ENCODE results near the gene GABRA5.
A peak's percentile ranks its signal among the peaks of the same experiment; 100 is the strongest.

The GABRA5 gene

GRCh38 chr15:26864664-26865191 is 2.1 kb upstream of the GABRA5 start:
- no peak overlapping the region for H3K9ac ChIP-seq (ENCODE audit: low read length)
- no peak overlapping the region for H3K4ac ChIP-seq (ENCODE audit: low read depth in 1 of 2, low read length in 2 of 2)
- H4K8ac ChIP-seq (ENCODE audit: low read length), result no peak overlapping the region
- no peak overlapping the region for H3K23ac ChIP-seq (ENCODE audit: low read length in 2 of 2)
- H3K4me3 ChIP-seq (ENCODE audit: insufficient read depth in 1 of 2, low read depth in 1 of 2, low read length in 2 of 2), result no peak overlapping the region
- peak overlapping the region; percentile 55 for H4K91ac ChIP-seq (ENCODE audit: low read length)
- no peak overlapping the region for H2BK120ac ChIP-seq (ENCODE audit: low read depth, low read length)
- H3K27ac ChIP-seq (ENCODE audit: low read length, poor library complexity, severe bottlenecking), result no peak overlapping the region
- H3K4me1 ChIP-seq (ENCODE audit: control insufficient read depth, insufficient read depth, low read depth, low read length), result peaks cover 11% of the 10 kb centered on the region
- WGBS, result 25% methylated on average over 4 of the region's 8 CpGs
- no peaks in the 10 kb centered on the region for H3K79me1 ChIP-seq (replicated peaks; ENCODE audit: low read length, poor library complexity, severe bottlenecking)
- H3K36me3 ChIP-seq (ENCODE audit: control insufficient read depth in 1 of 2, insufficient read depth in 2 of 2, low read depth in 1 of 2, low read length in 2 of 2), result no peaks in the 10 kb centered on the region
- H3K9me3 ChIP-seq (ENCODE audit: control insufficient read depth, low read length), result peaks cover 3% of the 10 kb centered on the region
- DNase-seq, result peak; percentile 12
- no peak overlapping the region for H3K4me2 ChIP-seq (ENCODE audit: low read length, poor library complexity, severe bottlenecking)
- no peak overlapping the region for H2BK5ac ChIP-seq (ENCODE audit: low read depth, low read length, poor library complexity, severe bottlenecking)
- H2AK5ac ChIP-seq (ENCODE audit: low read length, severe bottlenecking), result no peak overlapping the region
- H3K27me3 ChIP-seq (ENCODE audit: control insufficient read depth in 1 of 2, insufficient read depth in 1 of 2, low read length in 2 of 2), result peaks cover 27 to 44% of the 10 kb centered on the region in 2 experiments
- no peak overlapping the region for H3K18ac ChIP-seq (ENCODE audit: low read depth in 1 of 2, low read length in 2 of 2)
- H3K14ac ChIP-seq (ENCODE audit: low read length in 2 of 2), result no peak overlapping the region
- no peak overlapping the region for H2AFZ ChIP-seq (ENCODE audit: low read depth, low read length)
- no peak overlapping the region for H2BK15ac ChIP-seq (ENCODE audit: low read depth, poor library complexity, severe bottlenecking)
- H2BK12ac ChIP-seq (ENCODE audit: low read length in 2 of 2), result no peak overlapping the region

DNA sequence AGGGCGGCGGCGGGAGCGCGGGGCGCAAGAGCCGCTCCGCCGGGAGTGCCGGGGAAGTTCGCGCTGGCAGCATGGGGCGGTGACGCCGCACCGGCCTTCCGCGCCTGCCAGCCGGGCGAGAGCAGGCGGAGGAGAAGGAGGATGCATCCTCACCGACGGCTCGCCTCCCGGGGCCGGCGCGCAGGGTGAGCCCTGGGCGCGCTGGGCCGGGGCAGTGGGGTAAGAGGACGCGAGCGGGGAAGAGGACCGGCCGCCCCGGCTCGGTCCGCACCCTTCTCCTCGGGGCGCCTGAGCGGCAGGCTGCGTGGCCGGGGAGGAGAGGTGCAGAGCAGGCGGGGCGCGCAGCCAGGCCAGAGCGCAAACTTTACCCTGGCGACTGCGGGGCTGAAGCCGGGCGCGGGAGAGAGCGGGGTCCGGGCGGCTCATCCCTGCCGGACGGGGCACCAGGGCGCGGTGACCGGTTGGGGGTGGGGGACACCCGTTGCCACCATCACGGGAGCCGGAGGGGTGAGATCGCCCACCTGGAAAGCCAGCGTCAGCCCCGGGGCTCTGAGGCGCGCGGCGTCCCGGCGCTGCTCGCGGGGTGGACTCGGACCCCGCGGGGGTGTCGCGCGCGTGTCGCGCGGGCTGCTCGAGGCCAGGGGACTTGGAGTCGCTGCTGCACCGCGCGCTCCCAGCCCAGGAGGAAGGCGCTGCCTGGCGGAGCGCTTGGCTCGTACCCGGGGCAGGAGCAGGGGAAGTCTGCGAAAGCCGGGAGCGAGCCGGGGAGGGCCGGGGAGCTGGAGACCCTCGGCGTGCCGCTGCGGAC is 542 bp downstream of the GABRA5 start:
- no peak overlapping the region for H3K4ac ChIP-seq (ENCODE audit: low read depth in 1 of 2, low read length in 2 of 2)
- H4K8ac ChIP-seq (ENCODE audit: low read length), result no peak overlapping the region
- no peaks in the 10 kb centered on the region for H3K9me3 ChIP-seq (ENCODE audit: control insufficient read depth, low read length)
- H2BK15ac ChIP-seq (ENCODE audit: low read depth, poor library complexity, severe bottlenecking), result no peak overlapping the region
- H3K4me3 ChIP-seq (ENCODE audit: insufficient read depth in 1 of 2, low read depth in 1 of 2, low read length in 2 of 2), result no peak overlapping the region
- H3K4me2 ChIP-seq (ENCODE audit: low read length, poor library complexity, severe bottlenecking), result peak overlapping the region; percentile 52
- no peak overlapping the region for H2BK120ac ChIP-seq (ENCODE audit: low read depth, low read length)
- no peak for DNase-seq
- no peaks in the 10 kb centered on the region for H3K79me1 ChIP-seq (replicated peaks; ENCODE audit: low read length, poor library complexity, severe bottlenecking)
- H3K14ac ChIP-seq (ENCODE audit: low read length in 2 of 2), result no peak overlapping the region
- WGBS, result 3% methylated on average over 96 of the region's 104 CpGs
- H3K9ac ChIP-seq (ENCODE audit: low read length), result no peak overlapping the region
- no peak overlapping the region for H2AFZ ChIP-seq (ENCODE audit: low read depth, low read length)
- peaks cover 13% of the 10 kb centered on the region for H3K4me1 ChIP-seq (ENCODE audit: control insufficient read depth, insufficient read depth, low read depth, low read length)
- no peak overlapping the region for H2BK12ac ChIP-seq (ENCODE audit: low read length in 2 of 2)
- no peak overlapping the region for H2AK5ac ChIP-seq (ENCODE audit: low read length, severe bottlenecking)
- H3K27me3 ChIP-seq (ENCODE audit: control insufficient read depth in 1 of 2, insufficient read depth in 1 of 2, low read length in 2 of 2), result peaks cover 28 to 60% of the 10 kb centered on the region in 2 experiments
- no peak overlapping the region for H2BK5ac ChIP-seq (ENCODE audit: low read depth, low read length, poor library complexity, severe bottlenecking)
- no peak overlapping the region for H3K27ac ChIP-seq (ENCODE audit: low read length, poor library complexity, severe bottlenecking)
- H4K91ac ChIP-seq (ENCODE audit: low read length), result no peak overlapping the region
- H3K23ac ChIP-seq (ENCODE audit: low read length in 2 of 2), result no peak overlapping the region
- no peaks in the 10 kb centered on the region for H3K36me3 ChIP-seq (ENCODE audit: control insufficient read depth in 1 of 2, insufficient read depth in 2 of 2, low read depth in 1 of 2, low read length in 2 of 2)
- no peak overlapping the region for H3K18ac ChIP-seq (ENCODE audit: low read depth in 1 of 2, low read length in 2 of 2)

DNA sequence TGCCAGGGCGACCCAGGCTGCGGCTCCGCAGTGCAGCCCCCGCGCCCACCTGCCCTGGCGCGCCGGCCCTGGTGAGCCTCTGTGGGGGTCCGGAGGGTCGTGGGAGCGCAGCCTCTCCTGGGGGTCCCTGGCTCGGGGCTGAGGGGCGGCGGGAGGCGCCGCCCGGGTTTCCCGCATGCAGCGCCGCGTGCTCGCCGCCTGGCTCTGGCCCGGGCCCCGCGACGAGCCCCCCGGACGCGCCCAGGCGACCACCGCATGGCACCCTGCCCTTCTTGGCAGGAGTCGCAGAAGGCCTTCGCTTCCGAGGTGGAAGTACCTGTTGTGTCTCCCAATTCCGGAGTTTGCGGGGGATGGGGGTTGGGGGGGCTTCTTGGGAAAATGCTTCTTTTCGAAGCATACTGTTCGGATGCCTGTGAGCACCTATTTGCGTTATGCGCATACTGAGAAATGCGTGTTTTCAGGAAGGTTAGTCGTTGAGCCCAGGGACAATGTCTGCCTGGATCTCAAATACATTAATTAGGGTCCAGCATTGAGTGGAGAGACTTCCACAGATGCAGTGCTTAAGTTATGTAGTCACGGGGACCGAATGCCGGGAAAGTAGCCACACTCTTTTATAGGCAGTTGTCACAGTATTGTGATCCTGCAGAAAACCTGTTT is 1.3 kb downstream of the GABRA5 start:
- Histone ChIP-seq H3K14ac (ENCODE audit: low read length in 2 of 2) (no peak overlapping the region), H3K9me3 (ENCODE audit: control insufficient read depth, low read length) (no peaks in the 10 kb centered on the region), H2BK5ac (ENCODE audit: low read depth, low read length, poor library complexity, severe bottlenecking) (no peak overlapping the region), H2AK5ac (ENCODE audit: low read length, severe bottlenecking) (no peak overlapping the region), H4K91ac (ENCODE audit: low read length) (no peak overlapping the region), H3K36me3 (ENCODE audit: control insufficient read depth in 1 of 2, insufficient read depth in 2 of 2, low read depth in 1 of 2, low read length in 2 of 2) (no peaks in the 10 kb centered on the region), H2BK15ac (ENCODE audit: low read depth, poor library complexity, severe bottlenecking) (no peak overlapping the region), H3K4ac (ENCODE audit: low read depth in 1 of 2, low read length in 2 of 2) (no peak overlapping the region), H3K9ac (ENCODE audit: low read length) (no peak overlapping the region), H3K23ac (ENCODE audit: low read length in 2 of 2) (no peak overlapping the region), H3K79me1 (replicated peaks; ENCODE audit: low read length, poor library complexity, severe bottlenecking) (no peaks in the 10 kb centered on the region), H2BK12ac (ENCODE audit: low read length in 2 of 2) (no peak overlapping the region), H3K4me3 (ENCODE audit: insufficient read depth in 1 of 2, low read depth in 1 of 2, low read length in 2 of 2) (no peak overlapping the region), H3K4me2 (ENCODE audit: low read length, poor library complexity, severe bottlenecking) (no peak overlapping the region), H3K27ac (ENCODE audit: low read length, poor library complexity, severe bottlenecking) (no peak overlapping the region), H2AFZ (ENCODE audit: low read depth, low read length) (no peak overlapping the region), H3K18ac (ENCODE audit: low read depth in 1 of 2, low read length in 2 of 2) (no peak overlapping the region), H4K8ac (ENCODE audit: low read length) (no peak overlapping the region), H3K27me3 (ENCODE audit: control insufficient read depth in 1 of 2, insufficient read depth in 1 of 2, low read length in 2 of 2) (peaks cover 28 to 64% of the 10 kb centered on the region in 2 experiments), H2BK120ac (ENCODE audit: low read depth, low read length) (no peak overlapping the region), H3K4me1 (ENCODE audit: control insufficient read depth, insufficient read depth, low read depth, low read length) (peaks cover 13% of the 10 kb centered on the region)
- 12% methylated on average over 45 of the region's 46 CpGs for WGBS
- DNase-seq, result no peak

GRCh38 chr15:26869628-26870027 is 2.8 kb downstream of the GABRA5 start:
- H4K91ac ChIP-seq (ENCODE audit: low read length), result no peak overlapping the region

More at GRCh38 chr15:26869628-26870027, 2.8 kb downstream of the GABRA5 start:
- Histone ChIP-seq H2AK5ac (ENCODE audit: low read length, severe bottlenecking) (no peak overlapping the region), H2BK12ac (ENCODE audit: low read length in 2 of 2) (no peak overlapping the region), H3K27ac (ENCODE audit: low read length, poor library complexity, severe bottlenecking) (no peak overlapping the region), H2BK5ac (ENCODE audit: low read depth, low read length, poor library complexity, severe bottlenecking) (no peak overlapping the region), H3K4me2 (ENCODE audit: low read length, poor library complexity, severe bottlenecking) (no peak overlapping the region), H2BK120ac (ENCODE audit: low read depth, low read length) (no peak overlapping the region), H3K79me1 (replicated peaks; ENCODE audit: low read length, poor library complexity, severe bottlenecking) (no peaks in the 10 kb centered on the region), H3K14ac (ENCODE audit: low read length in 2 of 2) (no peak overlapping the region), H3K18ac (ENCODE audit: low read depth in 1 of 2, low read length in 2 of 2) (no peak overlapping the region), H3K36me3 (ENCODE audit: control insufficient read depth in 1 of 2, insufficient read depth in 2 of 2, low read depth in 1 of 2, low read length in 2 of 2) (no peaks in the 10 kb centered on the region), H3K4ac (ENCODE audit: low read depth in 1 of 2, low read length in 2 of 2) (no peak overlapping the region), H3K9ac (ENCODE audit: low read length) (no peak overlapping the region), H2AFZ (ENCODE audit: low read depth, low read length) (no peak overlapping the region), H4K8ac (ENCODE audit: low read length) (no peak overlapping the region), H3K4me3 (ENCODE audit: insufficient read depth in 1 of 2, low read depth in 1 of 2, low read length in 2 of 2) (no peak overlapping the region), H3K23ac (ENCODE audit: low read length in 2 of 2) (no peak overlapping the region), H3K4me1 (ENCODE audit: control insufficient read depth, insufficient read depth, low read depth, low read length) (peaks cover 13% of the 10 kb centered on the region), H3K9me3 (ENCODE audit: control insufficient read depth, low read length) (no peaks in the 10 kb centered on the region), H2BK15ac (ENCODE audit: low read depth, poor library complexity, severe bottlenecking) (no peak overlapping the region), H3K27me3 (ENCODE audit: control insufficient read depth in 1 of 2, insufficient read depth in 1 of 2, low read length in 2 of 2) (peaks cover 28 to 62% of the 10 kb centered on the region in 2 experiments)
- 65% methylated on average over 3 of the region's 3 CpGs for WGBS
- DNase-seq, result no peak
